Measurements from ENCODE around the gene ZYX. TPM values are rescaled to one million over a fixed set of nuclear protein-coding genes. Genes with fewer than 3 reads are reported as not detected.

ZYX gene
- total RNA-seq, 1 donor from 2014 or later: 523 TPM

GRCh38 chr7:143435266-143435665, 54.1 kb downstream of the ZYX start:
- H3K9me3 Mint-ChIP-seq (ENCODE audit: unreplicated experiment): no peaks in the 10 kb centered on the region
- H3K4me3 Mint-ChIP-seq (ENCODE audit: unreplicated experiment): no peak overlapping the region
- no peak for FAIRE-seq
- H3K4me3 ChIP-seq (ENCODE audit: insufficient read depth, low read depth, low read length): no peak overlapping the region
- H2AFZ ChIP-seq (ENCODE audit: low read depth, low read length): no peak overlapping the region
- peaks cover 12% of the 10 kb centered on the region for H3K27me3 Mint-ChIP-seq (ENCODE audit: low read depth, unreplicated experiment)
- H4K20me1 ChIP-seq (ENCODE audit: insufficient read depth, low read length): no peaks in the 10 kb centered on the region
- no peaks in the 10 kb centered on the region for H3K4me1 Mint-ChIP-seq (ENCODE audit: low read depth, unreplicated experiment)
- H3K27me3 ChIP-seq (ENCODE audit: insufficient read depth, low read length): no peaks in the 10 kb centered on the region
- no peak overlapping the region for H3K4me2 ChIP-seq (ENCODE audit: low read length)
- no peak overlapping the region for H3K27ac ChIP-seq (ENCODE audit: low read depth, low read length)
- no peak overlapping the region for H3K27ac Mint-ChIP-seq (ENCODE audit: unreplicated experiment)
- TF ChIP-seq EZH2 (IDR thresholded peaks at IDR 0.05; ENCODE audit: insufficient read depth, low read length) (no peak), CTCF (IDR thresholded peaks at IDR 0.05; ENCODE audit: insufficient read depth, low read depth, low read length) (no peak)
- no peaks in the 10 kb centered on the region for H3K36me3 Mint-ChIP-seq (ENCODE audit: low read depth, unreplicated experiment)
- no peaks in the 10 kb centered on the region for H3K36me3 ChIP-seq (ENCODE audit: insufficient read depth, low read length)
- no peak overlapping the region for H3K9ac ChIP-seq (ENCODE audit: low read length)
- DNase-seq (ENCODE audit: low read depth): no peak
- H3K79me2 ChIP-seq (ENCODE audit: insufficient read depth, low read length): no peaks in the 10 kb centered on the region
- H3K4me1 ChIP-seq (ENCODE audit: insufficient read depth, low read length): no peaks in the 10 kb centered on the region
- H3K9me3 ChIP-seq (ENCODE audit: insufficient read depth, low read depth, low read length): no peaks in the 10 kb centered on the region

GRCh38 chr7:143436325-143436946, 55.3 kb downstream of the ZYX start:
- H3K4me3 Mint-ChIP-seq (ENCODE audit: unreplicated experiment): no peak overlapping the region
- H3K27me3 ChIP-seq (ENCODE audit: insufficient read depth, low read length): no peaks in the 10 kb centered on the region
- H3K36me3 ChIP-seq (ENCODE audit: insufficient read depth, low read length): no peaks in the 10 kb centered on the region
- H4K20me1 ChIP-seq (ENCODE audit: insufficient read depth, low read length): no peaks in the 10 kb centered on the region
- H3K4me1 ChIP-seq (ENCODE audit: insufficient read depth, low read length): no peaks in the 10 kb centered on the region
- DNase-seq (ENCODE audit: low read depth): no peak
- H3K27ac ChIP-seq (ENCODE audit: low read depth, low read length): no peak overlapping the region
- H3K9ac ChIP-seq (ENCODE audit: low read length): no peak overlapping the region
- no peaks in the 10 kb centered on the region for H3K36me3 Mint-ChIP-seq (ENCODE audit: low read depth, unreplicated experiment)
- no peak for FAIRE-seq
- H3K4me1 Mint-ChIP-seq (ENCODE audit: low read depth, unreplicated experiment): no peaks in the 10 kb centered on the region
- no peaks in the 10 kb centered on the region for H3K9me3 ChIP-seq (ENCODE audit: insufficient read depth, low read depth, low read length)
- H3K27ac Mint-ChIP-seq (ENCODE audit: unreplicated experiment): no peak overlapping the region
- no peak overlapping the region for H3K4me3 ChIP-seq (ENCODE audit: insufficient read depth, low read depth, low read length)
- TF ChIP-seq EZH2 (IDR thresholded peaks at IDR 0.05; ENCODE audit: insufficient read depth, low read length): no peak
- H2AFZ ChIP-seq (ENCODE audit: low read depth, low read length): no peak overlapping the region
- H3K4me2 ChIP-seq (ENCODE audit: low read length): no peak overlapping the region
- no peaks in the 10 kb centered on the region for H3K79me2 ChIP-seq (ENCODE audit: insufficient read depth, low read length)
- peaks cover 15% of the 10 kb centered on the region for H3K27me3 Mint-ChIP-seq (ENCODE audit: low read depth, unreplicated experiment)
- H3K9me3 Mint-ChIP-seq (ENCODE audit: unreplicated experiment): no peaks in the 10 kb centered on the region

GRCh38 chr7:143437578-143437977, 56.4 kb downstream of the ZYX start:
- Histone ChIP-seq H3K27ac (ENCODE audit: low read depth, low read length) (no peak overlapping the region), H3K27me3 (ENCODE audit: insufficient read depth, low read length) (no peaks in the 10 kb centered on the region)
- FAIRE-seq: no peak

More at GRCh38 chr7:143437578-143437977, 56.4 kb downstream of the ZYX start:
- Histone ChIP-seq H3K9ac (ENCODE audit: low read length) (no peak overlapping the region), H3K4me2 (ENCODE audit: low read length) (no peak overlapping the region), H3K4me3 (ENCODE audit: insufficient read depth, low read depth, low read length) (no peak overlapping the region), H3K4me1 (ENCODE audit: insufficient read depth, low read length) (no peaks in the 10 kb centered on the region), H3K9me3 (ENCODE audit: insufficient read depth, low read depth, low read length) (no peaks in the 10 kb centered on the region), H3K36me3 (ENCODE audit: insufficient read depth, low read length) (no peaks in the 10 kb centered on the region), H2AFZ (ENCODE audit: low read depth, low read length) (no peak overlapping the region), H4K20me1 (ENCODE audit: insufficient read depth, low read length) (no peaks in the 10 kb centered on the region), H3K79me2 (ENCODE audit: insufficient read depth, low read length) (no peaks in the 10 kb centered on the region)
- no peak for DNase-seq (ENCODE audit: low read depth)
- no peak overlapping the region for H3K27ac Mint-ChIP-seq (ENCODE audit: unreplicated experiment)
- no peaks in the 10 kb centered on the region for H3K36me3 Mint-ChIP-seq (ENCODE audit: low read depth, unreplicated experiment)
- H3K4me1 Mint-ChIP-seq (ENCODE audit: low read depth, unreplicated experiment): no peaks in the 10 kb centered on the region
- no peak for TF ChIP-seq EZH2 (IDR thresholded peaks at IDR 0.05; ENCODE audit: insufficient read depth, low read length)
- TF ChIP-seq CTCF (IDR thresholded peaks at IDR 0.05; ENCODE audit: insufficient read depth, low read depth, low read length): no peak
- no peaks in the 10 kb centered on the region for H3K9me3 Mint-ChIP-seq (ENCODE audit: unreplicated experiment)
- no peak overlapping the region for H3K4me3 Mint-ChIP-seq (ENCODE audit: unreplicated experiment)
- H3K27me3 Mint-ChIP-seq (ENCODE audit: low read depth, unreplicated experiment): peaks cover 15% of the 10 kb centered on the region

Data from astrocyte (in vitro differentiated cells and primary cell).